Measurements from ENCODE around the gene ACTC1. TPM values are rescaled to one million over a fixed set of nuclear protein-coding genes. Genes with fewer than 3 reads are reported as not detected.

Gene ACTC1
- total and polyA plus RNA-seq, 10 of the 15 experiments (the other 5 are each of a cell fraction or from before 2014, with no cell fraction given) = 1.6 TPM; not detected in 9

GRCh38 chr15:34802803-34803750 lies 7.7 kb upstream of the ACTC1 start (continued):
- TF ChIP-seq USF2 (IDR thresholded peaks at IDR 0.05; ENCODE audit: borderline replicate concordance, low read depth, low read length) = no peak

- no peak for DNase-seq (ENCODE audit: low read depth, low spot score)
- no peak for ATAC-seq
- SMC1A ChIA-PET (ENCODE audit: uncharacterized antibody, unreplicated experiment) = no interaction called here
- RAD21 ChIA-PET (ENCODE audit: unreplicated experiment) = no interaction called here
- Histone ChIP-seq H3K9me3 (replicated peaks; ENCODE audit: control insufficient read depth, insufficient read depth, low read length) (no peaks in the 10 kb centered on the region; the same call in 2 of the 3 replicates), H3K27ac (ENCODE audit: control insufficient read depth, insufficient read depth) (no peak overlapping the region), H4K20me1 (ENCODE audit: control insufficient read depth, insufficient read depth) (no peaks in the 10 kb centered on the region), H3K4me2 (ENCODE audit: control insufficient read depth, insufficient read depth) (no peak overlapping the region), H3K79me2 (ENCODE audit: control insufficient read depth, insufficient read depth, low read length) (no peaks in the 10 kb centered on the region), H3K27me3 (replicated peaks in 1 of 2; ENCODE audit: control insufficient read depth in 2 of 2, insufficient read depth in 2 of 2, low read length in 1 of 2) (peaks cover 0 to 2% of the 10 kb centered on the region in 2 experiments; a peak in 2 of 4 replicates), H3K4me1 (ENCODE audit: control insufficient read depth, insufficient read depth, low read length) (no peaks in the 10 kb centered on the region), H3K36me3 (ENCODE audit: control insufficient read depth in 2 of 2, insufficient read depth in 2 of 2, low read length in 1 of 2) (no peaks in the 10 kb centered on the region), H2AFZ (ENCODE audit: control insufficient read depth, low read depth, low read length) (no peak overlapping the region), H3K9ac (ENCODE audit: control insufficient read depth, insufficient read depth, low read length) (no peak overlapping the region), H3K4me3 (no peak overlapping the region)
- in situ Hi-C loops (cut with MboI) (no loop called here), intact Hi-C loops (cut with micrococcal nuclease; ENCODE audit: unreplicated experiment) (no loop called here)
- POLR2A ChIA-PET = no interaction called here
- WGBS (ENCODE audit: insufficient coverage, insufficient replicate concordance, low lambda C conversion rate, missing lambda C conversion rate) = 69% methylated on average over 1 of the region's 1 CpG
- TF ChIP-seq ZNF217 (IDR thresholded peaks at IDR 0.05) = no peak
- CTCF ChIA-PET = interaction anchor here (0.6 to 1.9 kb wide), 2 partner anchors 9 to 729 kb away, joined by 3 to 4 read pairs; no protein-coding TSS in a partner anchor
- FAIRE-seq = no peak
- BruUV-seq (replicated peaks) = no TSS peak
Observed at GRCh38 chr15:34802371-34802770, 7.0 kb upstream of the ACTC1 start.

Measured in GM12878 (cell line).